LHCN-M2 (cell line): Measurements from ENCODE around the gene ADCYAP1R1. TPM values are rescaled to one million over a fixed set of nuclear protein-coding genes. Genes with fewer than 3 reads are reported as not detected.

Experiments
- DNase-seq: peaks from one replicate; pipeline ENCODE4 v3.0.0-alpha.2; 2012; ENCODE audit warnings: low read depth
- total RNA-seq: library from RNA; depleted of rRNA; stranded (reverse); fragments of >200 nt; gene quantifications from 2 replicates; pipeline ENCODE4 v1.2.3, GENCODE V29; 2014

Gene ADCYAP1R1
- total RNA-seq, 1 experiment from 2014 or later, result 0.06 TPM

DNA sequence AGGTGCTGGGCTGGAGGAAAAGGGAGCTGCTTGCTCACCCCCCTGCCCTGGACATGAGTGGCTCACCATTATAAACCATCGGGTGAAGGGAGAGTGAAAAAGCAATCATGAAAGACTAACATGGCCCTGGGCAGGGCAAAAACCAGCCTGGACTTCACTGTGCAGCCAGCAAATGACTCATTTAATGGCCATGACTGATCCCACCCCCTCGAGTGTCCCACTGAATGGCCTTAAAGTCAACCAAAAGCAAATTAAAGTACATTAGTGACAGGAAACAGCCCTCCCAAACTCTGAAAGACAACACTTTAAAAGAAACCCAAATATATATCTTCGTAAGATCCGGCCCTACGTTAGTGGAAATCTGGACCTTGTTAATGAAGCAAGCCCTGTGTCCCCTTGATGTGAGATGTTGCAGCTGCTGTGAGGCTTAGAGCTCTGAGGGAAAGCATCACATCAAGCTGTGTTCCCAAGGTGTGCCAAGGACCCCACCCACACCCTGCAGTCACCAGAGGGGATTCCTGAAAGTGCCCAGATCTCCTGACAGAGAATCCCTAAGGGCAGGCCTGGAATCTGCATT, 31.2 kb downstream of the ADCYAP1R1 start:
- no peak for DNase-seq

DNA sequence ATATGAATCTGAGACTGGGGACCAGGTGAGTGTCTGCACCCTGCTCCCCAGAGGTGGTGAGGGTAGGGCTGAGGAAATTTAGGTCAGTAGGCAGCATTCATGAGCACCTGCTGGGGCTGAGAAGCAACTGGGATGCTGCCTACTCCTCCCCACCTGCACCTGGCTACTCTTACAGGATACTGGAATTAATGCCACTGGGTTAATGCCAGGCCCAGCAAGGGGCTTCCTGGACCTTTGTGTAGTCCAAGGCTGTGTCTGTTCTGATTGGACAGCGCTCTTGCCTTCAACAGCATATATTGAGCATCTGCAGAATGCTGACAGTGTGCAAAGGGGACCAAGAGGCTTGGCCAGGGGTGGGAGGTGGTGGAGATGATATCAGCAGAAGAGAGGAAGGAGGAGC, 32.1 kb downstream of the ADCYAP1R1 start:
- DNase-seq, result no peak

DNA sequence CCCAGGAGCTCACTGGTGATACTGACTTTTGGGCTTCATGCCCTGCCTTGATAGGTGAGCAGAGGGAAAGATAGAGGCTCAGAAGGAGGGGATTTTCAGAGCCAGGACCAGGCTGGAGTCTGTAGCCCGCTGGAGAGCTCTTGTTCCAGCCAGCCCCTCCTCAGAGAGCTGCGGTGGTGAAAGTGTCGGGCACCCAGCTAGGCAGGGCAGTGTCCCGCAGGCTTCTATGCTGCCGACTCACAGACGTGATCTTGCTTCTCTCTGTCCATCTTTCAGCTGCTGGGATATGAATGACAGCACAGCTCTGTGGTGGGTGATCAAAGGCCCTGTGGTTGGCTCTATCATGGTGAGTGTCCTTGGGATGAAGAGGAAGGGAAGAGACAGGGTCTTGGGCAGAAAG, 35.2 kb downstream of the ADCYAP1R1 start:
- no peak for DNase-seq

DNA sequence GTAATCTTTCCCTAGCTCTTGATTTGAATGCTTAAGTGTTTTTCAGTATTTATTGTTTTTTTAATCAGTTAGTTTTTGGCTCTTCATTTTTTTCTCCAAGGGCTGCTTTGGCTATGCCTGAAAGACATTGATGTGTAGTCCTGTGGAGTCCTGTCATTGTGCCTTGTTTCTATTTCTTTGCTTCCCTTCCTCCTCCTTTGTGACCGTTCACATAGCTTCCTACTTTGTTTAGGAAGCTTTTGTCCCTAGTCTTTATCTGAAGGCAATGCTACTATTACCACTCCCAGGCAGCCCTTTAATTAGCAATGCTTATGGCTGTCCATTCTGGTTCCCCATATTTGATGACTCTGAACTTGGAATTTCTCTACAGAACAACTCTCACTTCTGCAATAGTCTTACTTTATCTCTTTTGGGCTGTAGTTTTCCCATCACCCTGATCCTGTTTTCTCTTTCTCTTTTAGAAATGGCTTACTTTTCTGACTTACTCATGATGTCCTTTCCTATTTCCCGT, 39.9 kb downstream of the ADCYAP1R1 start:
- no peak for DNase-seq

DNA sequence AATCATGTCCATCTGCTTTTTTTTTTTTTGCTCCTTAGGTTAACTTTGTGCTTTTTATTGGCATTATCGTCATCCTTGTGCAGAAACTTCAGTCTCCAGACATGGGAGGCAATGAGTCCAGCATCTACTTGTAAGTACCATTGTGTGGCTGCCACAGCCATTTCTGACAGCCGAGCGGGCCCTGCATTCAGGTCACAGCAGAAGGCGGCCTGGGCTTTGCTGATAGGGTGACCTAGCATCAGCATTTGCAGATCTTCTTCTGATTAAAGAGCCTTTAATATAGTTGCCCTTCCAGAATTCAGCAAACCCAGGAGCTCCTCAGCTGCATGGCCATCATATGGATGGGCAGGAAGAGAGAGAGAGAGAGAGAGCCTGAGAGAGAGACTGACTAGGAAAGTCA, 40.5 kb downstream of the ADCYAP1R1 start:
- DNase-seq, result no peak

DNA sequence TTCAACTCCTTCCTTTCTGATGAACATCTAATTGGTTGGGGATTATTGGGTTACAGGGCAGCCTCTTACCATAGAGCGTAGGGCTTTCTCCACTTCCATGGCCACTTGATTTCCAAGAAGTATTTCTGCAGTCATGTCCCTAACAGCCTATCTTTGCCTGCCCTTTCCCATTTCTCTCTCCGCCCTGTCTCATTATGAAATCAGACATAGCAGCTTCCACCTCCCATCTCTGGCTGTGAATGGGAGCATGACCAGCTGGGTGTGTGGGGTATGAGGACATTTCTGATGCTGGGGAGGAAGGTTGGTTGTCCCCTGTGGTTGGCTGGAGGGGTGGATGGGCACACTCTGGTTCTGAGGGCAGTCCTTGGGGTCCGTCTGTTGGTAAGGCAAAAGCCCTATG, 41.2 kb downstream of the ADCYAP1R1 start:
- DNase-seq, result no peak

DNA sequence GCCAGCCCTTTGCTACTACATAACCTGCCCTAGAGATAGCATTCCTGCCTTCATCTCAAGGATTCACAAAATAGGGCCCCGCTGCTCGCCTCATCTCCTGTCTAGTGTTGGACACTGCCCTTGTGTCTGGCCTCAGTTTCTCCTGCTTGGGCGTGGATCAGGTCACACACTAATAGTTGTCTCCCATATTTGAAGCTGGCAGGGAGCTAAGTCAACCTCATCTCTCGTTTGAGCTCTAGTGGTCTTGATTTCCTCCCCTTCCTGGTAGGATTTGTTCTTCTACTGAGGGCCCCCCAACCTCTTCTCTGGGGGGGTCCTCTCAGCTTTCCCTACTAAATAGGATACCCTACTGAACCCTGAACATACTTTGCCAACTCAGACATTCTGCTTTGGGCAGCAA, 42.2 kb downstream of the ADCYAP1R1 start:
- DNase-seq, result no peak

DNA sequence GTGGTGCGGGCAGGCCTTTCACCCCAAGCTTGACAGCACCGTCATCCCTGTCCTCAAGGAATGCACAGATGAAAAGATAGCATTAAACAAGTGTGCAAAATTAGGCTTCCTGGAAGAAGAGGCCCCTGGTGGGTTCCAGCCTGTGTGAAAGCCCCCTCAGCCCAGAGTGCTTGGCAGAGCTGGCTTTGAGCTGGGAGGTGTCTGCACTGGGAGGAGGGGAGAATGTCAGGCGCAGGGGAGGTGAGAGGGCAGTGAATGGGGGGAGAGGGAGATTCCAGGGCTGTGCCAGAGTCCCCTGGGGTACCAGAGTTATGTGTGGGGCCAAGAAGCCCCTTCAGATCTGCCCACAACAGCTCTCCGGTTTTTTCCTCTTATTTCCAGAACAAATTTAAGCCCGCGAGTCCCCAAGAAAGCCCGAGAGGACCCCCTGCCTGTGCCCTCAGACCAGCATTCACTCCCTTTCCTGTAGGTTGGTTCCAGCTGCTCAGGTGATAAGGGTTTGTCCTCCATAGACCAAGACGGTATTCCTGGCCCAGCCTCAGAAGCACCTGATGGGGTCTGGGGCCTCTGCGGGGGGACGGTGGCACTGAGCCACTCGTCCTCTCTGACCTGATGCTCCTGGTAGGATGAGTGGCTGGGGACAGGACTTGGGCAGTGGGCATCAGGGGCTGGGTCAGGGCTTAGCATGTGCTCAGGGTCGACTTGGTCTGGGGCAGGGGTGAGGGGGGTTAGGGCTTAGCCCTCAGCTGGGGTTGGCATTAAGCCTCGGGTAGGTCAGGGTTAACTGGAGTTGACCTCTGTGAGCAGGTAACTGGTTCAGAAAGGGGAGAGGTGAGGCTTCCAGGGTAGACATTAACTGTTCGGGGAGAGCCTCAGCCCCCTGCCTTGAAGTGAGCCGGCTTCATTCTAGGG, 43.4 kb downstream of the ADCYAP1R1 start:
- DNase-seq, result no peak

DNA sequence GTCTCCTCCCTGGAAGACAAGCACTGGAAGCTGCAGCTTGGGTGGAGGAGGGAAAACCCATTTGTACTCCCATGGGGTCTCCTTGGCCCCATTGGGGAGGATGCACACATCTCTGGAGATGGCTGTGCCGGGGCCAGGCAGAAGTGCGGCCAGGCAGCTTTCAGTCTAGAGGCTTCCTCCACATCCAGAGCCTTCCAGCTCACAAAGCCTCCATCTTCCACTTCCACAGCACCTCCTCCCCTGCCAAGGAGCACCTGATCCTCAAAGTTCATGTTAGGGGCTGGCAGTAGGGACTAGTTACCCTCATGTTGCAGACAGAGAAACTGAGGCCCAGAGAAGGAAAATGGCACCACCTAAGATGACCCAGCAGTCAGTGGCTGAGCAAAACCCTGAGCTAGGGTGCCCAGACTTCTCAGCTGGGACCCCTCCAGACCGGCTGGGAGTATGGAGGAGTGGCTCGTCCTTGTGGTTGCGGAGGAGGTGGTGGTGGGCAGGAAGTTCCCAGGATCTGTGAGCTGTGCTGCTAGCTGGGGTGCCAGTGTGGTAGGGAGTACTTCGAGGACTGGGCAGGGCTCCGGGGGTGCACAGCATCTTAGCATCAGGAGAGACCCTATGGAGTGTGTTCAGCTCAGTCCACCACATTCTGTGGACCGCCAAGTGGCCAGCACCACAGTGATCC, 44.2 kb downstream of the ADCYAP1R1 start:
- DNase-seq, result no peak

DNA sequence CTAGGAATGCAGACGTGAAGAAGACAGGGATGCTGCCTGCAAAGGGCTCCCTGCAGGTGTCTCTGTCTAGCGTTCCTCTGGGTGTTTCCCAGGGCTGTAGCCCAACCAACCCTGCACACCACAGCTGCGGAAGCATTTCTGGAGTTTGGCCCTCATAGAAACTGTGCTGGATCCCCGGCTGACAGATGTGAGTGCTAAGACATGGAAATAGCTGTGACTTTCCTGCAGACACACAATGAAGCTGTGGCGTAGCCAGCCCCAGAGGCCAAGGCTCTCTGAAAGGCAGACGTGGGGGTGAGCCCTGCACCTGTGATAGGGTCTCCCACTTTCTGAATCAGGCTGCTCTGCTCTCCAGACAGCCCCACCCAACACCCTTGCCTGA, 44.8 kb downstream of the ADCYAP1R1 start:
- no peak for DNase-seq

DNA sequence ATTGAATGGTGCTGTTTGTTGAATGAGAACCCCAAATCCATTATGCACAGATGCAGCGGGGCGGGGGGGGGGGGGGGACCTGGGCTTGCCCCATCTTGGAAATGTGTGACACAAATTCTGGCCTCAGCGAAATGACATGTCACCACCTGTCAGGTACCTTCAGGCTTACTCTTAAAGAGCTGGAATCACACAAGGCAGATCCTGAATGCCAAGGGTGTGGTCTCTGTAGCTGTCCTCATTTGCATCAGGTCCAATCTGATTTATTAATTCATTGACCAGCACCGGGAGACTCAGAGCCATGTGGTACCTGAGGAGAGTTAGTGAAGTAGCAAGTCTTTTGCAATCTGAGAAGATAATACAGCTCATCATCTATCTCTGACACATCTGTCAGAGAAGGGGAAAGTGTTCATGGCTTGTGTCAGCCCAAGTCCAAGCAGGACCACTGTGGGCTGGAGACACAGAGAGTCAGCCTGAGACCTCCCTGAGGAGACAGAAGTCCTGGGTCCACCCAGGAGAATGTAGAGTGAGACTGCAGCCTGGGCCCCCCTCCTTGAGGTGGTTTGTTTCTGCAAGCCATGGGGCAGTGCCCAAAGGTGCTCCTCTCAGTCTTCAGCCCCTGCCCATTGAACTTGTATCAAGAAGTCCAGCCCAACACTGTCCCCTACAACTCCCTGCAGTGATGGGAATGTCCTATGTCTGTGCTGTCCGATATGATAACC, 46.7 kb downstream of the ADCYAP1R1 start:
- DNase-seq, result no peak

DNA sequence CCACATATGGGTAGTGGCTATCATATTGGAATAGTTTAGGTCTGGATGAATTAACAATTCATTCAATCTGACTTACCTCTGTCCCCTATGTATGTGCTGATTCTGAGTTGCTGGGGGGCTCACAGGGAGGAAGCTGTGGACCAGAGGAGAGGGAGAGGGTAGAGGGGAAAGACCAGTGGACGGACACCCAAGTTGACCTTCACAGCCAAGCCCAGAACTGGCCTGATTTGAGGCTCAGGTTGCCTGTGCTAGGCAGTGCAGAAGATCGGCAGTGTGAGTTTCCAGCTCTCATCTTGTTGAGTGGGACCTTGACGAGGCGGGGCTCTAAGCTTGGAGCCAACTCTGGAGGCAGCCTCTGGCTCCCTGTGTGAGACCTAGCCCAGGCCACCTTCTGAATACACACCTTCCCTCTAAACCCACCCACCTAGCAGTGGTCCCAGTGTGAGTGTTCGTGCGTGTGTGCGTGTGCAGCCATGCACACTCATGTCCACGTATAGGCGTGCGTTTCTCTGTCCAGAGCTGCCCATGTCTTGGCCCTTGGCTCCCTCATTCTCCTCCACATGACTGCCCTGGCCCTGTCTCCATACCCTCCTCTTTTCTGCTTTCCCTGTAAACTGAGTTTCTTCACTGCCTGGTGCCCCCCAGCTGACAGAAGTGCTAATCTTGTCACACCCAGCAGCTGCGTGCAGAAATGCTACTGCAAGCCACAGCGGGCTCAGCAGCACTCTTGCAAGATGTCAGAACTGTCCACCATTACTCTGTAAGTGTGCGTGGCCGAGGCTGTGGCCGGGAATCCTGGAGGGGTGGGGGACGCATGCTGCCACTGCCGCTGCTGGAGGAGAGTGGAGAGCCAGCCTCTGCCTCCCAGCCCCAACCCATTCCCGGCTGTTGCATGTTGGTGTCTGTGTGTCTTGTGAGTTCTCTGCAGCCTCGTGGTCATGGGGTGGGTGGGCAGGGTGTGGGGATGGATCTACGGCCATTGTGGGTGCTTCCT, 47.6 kb downstream of the ADCYAP1R1 start:
- DNase-seq, result no peak

DNA sequence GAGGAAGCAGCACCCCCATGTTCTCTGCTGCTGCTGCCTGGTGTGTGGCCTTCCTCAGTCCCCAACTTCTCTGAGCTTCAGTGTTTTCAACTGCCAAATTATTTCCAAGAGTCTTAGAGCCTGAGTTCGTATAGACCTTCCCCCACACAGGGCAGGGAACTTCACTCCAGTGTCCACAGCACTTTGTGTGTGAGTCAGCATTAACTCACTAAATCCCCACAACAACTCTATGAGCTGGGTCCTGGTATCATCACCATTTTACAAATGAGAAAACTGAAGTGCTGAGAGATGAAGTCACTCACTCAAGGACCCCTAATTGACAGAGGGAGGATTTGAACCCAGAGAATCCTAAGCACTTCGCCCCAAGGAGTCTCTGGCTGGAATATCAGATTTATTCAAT, 48.3 kb downstream of the ADCYAP1R1 start:
- peak; percentile 35 for DNase-seq

DNA sequence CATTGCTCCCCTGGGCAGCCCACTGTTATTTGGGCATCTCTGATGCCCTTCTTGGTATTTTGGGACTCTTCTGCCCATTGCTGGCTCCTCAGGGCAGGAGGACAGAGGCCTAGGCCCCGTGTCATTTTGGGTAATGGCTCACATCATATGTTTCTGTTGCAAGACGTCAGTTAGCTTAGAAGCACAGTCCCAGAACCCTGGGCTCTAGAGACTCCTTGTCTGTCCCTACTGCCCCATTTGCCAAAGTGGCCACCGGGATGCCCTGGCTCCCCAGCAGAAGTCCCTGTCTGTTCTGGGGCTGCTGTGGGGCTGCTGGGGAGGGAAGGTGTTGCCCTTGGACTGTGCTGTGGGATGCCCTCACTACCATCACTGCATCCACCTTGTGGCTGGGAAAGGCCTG, 48.8 kb downstream of the ADCYAP1R1 start:
- DNase-seq, result no peak

DNA sequence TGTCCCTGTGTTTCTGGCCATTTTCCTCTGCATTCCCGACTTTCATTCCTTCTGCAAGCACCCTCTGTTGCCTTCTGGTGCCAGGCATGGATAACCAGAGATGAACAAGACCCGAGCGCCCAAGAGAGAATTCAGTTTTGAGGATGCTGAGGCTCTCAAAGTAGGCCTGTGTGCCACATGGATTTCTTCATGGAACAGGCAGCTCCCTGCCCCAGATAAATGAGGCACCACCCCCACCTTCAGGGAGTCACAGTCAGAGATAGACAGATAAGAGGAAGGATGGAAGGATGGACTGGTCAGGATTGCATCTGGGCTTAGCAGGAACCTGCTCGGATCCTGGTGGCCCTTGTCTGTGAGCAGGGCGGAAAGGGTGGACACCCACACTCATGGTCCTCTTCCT, 49.4 kb downstream of the ADCYAP1R1 start:
- DNase-seq, result no peak

DNA sequence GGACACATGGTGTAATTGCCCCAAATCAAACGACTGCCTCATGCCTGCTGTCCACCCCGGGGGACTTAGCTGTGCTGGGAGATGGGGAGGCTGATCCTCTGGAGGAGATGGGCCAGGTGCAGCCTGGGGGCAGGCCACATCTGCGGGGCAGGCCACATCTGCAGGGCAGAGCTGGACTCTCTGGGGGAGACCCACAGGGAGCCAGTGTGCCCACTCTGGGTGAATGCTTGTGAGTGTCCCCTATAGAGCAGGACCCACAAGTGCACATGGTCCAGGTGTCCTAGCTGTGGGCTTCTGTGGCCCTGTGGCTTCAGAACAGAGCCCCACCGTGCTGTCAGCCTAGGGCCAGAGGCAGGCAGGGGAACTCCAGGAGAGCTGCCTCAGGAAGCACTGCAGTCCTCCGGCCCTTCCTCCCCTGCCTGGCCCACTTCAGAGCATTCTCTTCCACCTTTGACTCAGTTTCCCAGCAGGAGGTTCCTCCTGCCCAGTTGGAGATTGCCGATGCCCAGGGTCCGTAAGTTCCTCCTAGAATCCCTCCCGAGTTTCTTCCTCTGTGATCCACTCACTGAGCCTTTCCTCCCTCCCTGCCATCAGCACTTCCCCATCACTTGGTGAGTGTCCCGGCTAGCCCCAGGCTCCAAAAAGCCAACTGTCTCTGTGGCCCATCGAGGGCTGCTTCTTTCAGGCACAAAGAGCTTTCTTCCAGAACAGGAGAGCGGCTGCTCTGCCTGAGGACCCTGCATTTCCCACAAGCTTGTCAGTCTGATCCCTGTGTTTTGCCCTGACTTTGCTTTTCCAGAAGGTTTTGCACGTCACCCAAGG, 50.3 kb downstream of the ADCYAP1R1 start:
- no peak for DNase-seq

DNA sequence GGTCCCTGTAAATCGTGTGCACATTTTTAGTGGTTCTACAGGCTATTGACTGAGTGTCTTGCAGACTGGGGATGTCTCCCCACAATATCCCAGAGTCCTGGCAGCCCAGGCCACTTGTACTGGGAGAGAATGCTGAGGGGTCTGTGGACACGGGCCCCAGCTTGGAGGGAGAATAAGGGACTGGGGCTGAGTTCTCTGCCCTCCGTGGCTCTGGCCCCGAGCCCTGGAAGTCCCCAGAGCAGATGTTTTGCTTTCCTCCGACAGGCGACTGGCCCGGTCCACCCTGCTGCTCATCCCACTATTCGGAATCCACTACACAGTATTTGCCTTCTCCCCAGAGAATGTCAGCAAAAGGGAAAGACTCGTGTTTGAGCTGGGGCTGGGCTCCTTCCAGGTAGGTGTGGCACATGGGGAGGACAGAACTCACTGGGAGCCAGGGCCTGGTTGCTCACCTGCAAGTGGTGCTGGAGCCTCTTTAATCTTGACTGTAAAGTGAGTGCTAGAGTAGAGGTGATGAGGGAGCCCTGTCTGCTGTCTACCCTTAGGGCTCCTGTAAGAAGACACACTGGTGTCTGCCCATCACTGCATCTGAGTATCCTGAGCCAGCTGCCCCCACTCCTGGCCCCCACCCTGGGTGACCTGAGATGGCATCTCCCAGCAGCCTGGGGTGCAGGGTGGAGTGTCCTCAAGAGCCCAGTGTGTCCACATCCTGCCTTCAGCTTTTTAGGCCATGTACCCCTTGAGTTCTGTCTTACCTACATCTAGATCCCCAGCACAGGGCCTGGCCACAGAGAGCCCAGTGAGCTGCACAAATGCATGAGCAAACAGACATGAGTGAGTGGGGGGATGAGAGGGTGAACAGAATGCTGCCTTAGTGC, 51.1 kb downstream of the ADCYAP1R1 start:
- no peak for DNase-seq

DNA sequence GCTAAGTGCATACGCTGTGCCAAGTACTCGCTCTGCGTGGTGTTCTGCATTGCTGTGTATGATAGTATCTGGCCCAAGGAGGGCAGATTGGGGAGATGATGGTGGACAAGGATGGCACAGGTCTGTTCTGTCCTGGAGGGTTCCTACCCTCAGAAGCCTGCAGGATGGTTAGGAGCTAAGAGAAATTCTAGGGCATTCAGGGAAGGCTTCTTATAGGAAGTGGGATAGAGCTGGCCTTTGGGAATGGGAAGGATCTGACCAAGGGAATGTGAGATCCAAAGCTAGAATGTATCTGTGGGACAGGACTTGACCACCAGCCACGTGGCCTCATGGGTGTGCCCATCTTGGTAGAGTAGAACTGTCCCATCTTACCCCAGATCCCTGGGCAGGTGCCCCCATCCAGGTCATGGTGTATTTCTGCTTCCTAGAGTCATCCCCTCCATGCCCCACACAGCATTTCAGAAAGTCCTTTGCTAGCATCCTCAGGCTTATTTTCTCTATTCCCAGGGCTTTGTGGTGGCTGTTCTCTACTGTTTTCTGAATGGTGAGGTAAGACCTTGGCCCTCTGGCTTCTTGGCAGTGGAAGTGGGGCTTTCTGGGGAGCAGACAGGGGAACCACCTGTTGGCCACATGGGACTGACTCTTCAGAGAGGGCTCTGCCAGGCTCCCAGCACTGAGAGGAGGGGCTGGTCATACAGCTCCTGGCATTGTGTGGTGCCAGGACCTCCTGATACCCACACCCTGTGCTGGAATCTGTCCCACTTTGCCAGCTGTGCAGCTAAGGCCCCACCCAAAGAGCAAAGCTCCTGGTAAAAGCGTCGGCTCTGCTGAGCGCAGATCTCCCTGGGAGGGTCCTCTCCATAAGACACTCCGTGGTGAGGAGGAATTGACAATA, 52.5 kb downstream of the ADCYAP1R1 start:
- DNase-seq, result no peak
